ENCODE results near the gene CPN2. TPM values are rescaled to one million over a fixed set of nuclear protein-coding genes. Genes with fewer than 3 reads are reported as not detected.

The CPN2 gene
- total RNA-seq (2014; rRNA removed; shearing (Covaris generic)): not detected in 2 replicates

DNA sequence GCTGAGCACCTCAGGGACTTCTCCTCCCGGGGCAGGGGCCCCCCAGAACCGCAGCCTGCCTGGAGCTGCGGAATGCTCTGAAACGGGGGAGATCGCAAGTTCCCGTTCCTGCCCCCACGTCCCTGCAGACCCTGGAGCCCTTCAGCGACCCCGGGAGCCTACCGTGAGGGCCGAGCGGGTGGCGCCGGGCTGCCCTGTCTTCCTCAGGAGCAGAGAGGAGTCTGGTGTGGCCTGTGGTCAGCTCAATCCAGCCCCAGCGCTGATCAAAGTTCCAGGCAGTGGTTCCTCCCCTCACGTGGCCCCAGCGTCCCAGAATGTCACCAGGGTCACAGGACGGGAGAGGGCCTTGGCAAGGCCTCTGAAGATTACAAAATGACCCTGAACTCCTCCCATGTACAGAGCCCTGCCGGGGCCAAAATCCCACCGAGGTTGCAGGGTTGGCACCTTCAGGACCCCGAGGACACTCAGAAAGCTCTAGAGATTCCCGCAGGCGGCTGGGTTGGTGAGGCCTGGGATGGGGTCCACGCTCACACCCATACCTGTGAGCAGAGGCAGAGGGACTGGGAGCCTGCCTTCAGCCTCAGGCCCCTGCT is at the start of gene CPN2:
CPN2 (minus strand) TSS at position 249 of the 593 bp plus-strand sequence. CDS start 8,626 bp downstream, outside the sequence.

GRCh38 chr3:194399166-194399565 is 48.0 kb upstream of the CPN2 start, which contains the start of gene GP5:
Gene GP5, minus strand, starts transcription at chr3:194399266. Its CDS starts 984 bp downstream, at chr3:194398282.

GRCh38 chr3:194369522-194370279 is 18.6 kb upstream of the CPN2 start, which contains the start of gene LRRC15:
Gene LRRC15, minus strand, starts transcription at chr3:194369743. Its CDS starts 8,700 bp downstream, at chr3:194361043.

Other genes starting within 250 kb of the CPN2 start
- gene HES1, start 215.2 kb downstream of the CPN2 start, total RNA-seq (2014; rRNA removed; shearing (Covaris generic)): 303 and 327 TPM in 2 replicates
- gene LRRC15, start 18.4 kb upstream of the CPN2 start, total RNA-seq (2014; rRNA removed; shearing (Covaris generic)): 0.11 and 0.32 TPM in 2 replicates
- gene GP5, start 47.9 kb upstream of the CPN2 start, total RNA-seq (2014; rRNA removed; shearing (Covaris generic)): not detected in 2 replicates
- 108 and 114 TPM in 2 replicates for gene ATP13A3, start 135.7 kb upstream of the CPN2 start, total RNA-seq (2014; rRNA removed; shearing (Covaris generic))